Measurements from ENCODE around the gene ENAH.

- TF ChIP-seq CTCF (IDR thresholded peaks at IDR 0.05; ENCODE audit: low read depth, low read length) (no peak), EZH2phosphoT487 (IDR thresholded peaks at IDR 0.05; ENCODE audit: low read depth) (no peak)
These were observed 87.1 kb downstream of the ENAH start for GRCh38 chr1:225565847-225566246.
